HEK293T (cell line): ENCODE data around the gene FNDC5.

Experiments
- CTCF ChIA-PET: fragments of 350-600 bp; formaldehyde crosslinking; extraction: SDS; loops from one replicate; lab custom pipeline; 2021; ENCODE audit warnings: antibody characterized with exemption, inconsistent platforms; lab: Yijun Ruan, JAX
- POLR2A ChIA-PET: fragments of 350-600 bp; formaldehyde crosslinking; extraction: SDS; loops from one replicate; lab custom pipeline; 2020; ENCODE audit warnings: antibody characterized with exemption, inconsistent platforms; lab: Yijun Ruan, JAX
- DNase-seq: peaks from one replicate; pipeline ENCODE4 v3.0.0; 2012; ENCODE audit warnings: mixed read lengths; ENCODE audit errors: extremely low spot score
- ARNT ChIP-seq: fragments of 450-650 bp; IDR thresholded peaks from 2 replicates; pipeline ENCODE4 v1.6.1; 2017; ENCODE audit warnings: mild to moderate bottlenecking
- BHLHE40 ChIP-seq: fragments of 450-650 bp; IDR thresholded peaks from 2 replicates; pipeline ENCODE4 v1.6.1; 2016; ENCODE audit warnings: mild to moderate bottlenecking, moderate library complexity, borderline replicate concordance
- CTBP1 ChIP-seq: fragments of 450-650 bp; IDR thresholded peaks from 2 replicates; pipeline ENCODE4 v1.6.1; 2016; ENCODE audit warnings: borderline replicate concordance
- ELF4 ChIP-seq: fragments of 450-650 bp; IDR thresholded peaks from 2 replicates; pipeline ENCODE4 v1.6.1; 2017; ENCODE audit warnings: antibody characterized with exemption
- FOXA1 ChIP-seq: fragments of 450-650 bp; IDR thresholded peaks from 2 replicates; pipeline ENCODE4 v1.6.1; 2016; ENCODE audit warnings: mild to moderate bottlenecking
- FOXK2 ChIP-seq: fragments of 450-650 bp; IDR thresholded peaks from 2 replicates; pipeline ENCODE4 v1.6.1; 2016; ENCODE audit warnings: mild to moderate bottlenecking
- FOXM1 ChIP-seq: fragments of 450-650 bp; IDR thresholded peaks from 2 replicates; pipeline ENCODE4 v1.6.1; 2017; ENCODE audit warnings: mild to moderate bottlenecking, borderline replicate concordance
- HDGF ChIP-seq: fragments of 450-650 bp; IDR thresholded peaks from 2 replicates; pipeline ENCODE4 v1.6.1; 2017; ENCODE audit warnings: antibody characterized with exemption, borderline replicate concordance
- L3MBTL2 ChIP-seq: fragments of 450-650 bp; conservative IDR thresholded peaks from 2 replicates; pipeline ENCODE4 v1.6.1; 2016; ENCODE audit warnings: mild to moderate bottlenecking
- LEF1 ChIP-seq: fragments of 450-650 bp; IDR thresholded peaks from 2 replicates; pipeline ENCODE4 v1.6.1; 2017; ENCODE audit warnings: mild to moderate bottlenecking, borderline replicate concordance
- NFRKB ChIP-seq: fragments of 450-650 bp; IDR thresholded peaks from 2 replicates; pipeline ENCODE4 v1.6.1; 2016; ENCODE audit warnings: mild to moderate bottlenecking, moderate library complexity
- SP1 ChIP-seq: fragments of 450-650 bp; IDR thresholded peaks from 2 replicates; pipeline ENCODE4 v1.6.1; 2017
- SUZ12 ChIP-seq: fragments of 450-650 bp; IDR thresholded peaks from 2 replicates; pipeline ENCODE4 v1.6.1; 2016; ENCODE audit warnings: mild to moderate bottlenecking
- TARDBP ChIP-seq: fragments of 450-650 bp; IDR thresholded peaks from 2 replicates; pipeline ENCODE4 v1.6.1; 2016
- ZNF384 ChIP-seq: fragments of 450-650 bp; IDR thresholded peaks from 2 replicates; pipeline ENCODE4 v1.6.1; 2016
- TF ChIP-seq, protein P1 (sequence below): fragments of 450-650 bp; IDR thresholded peaks from 2 replicates; pipeline ENCODE4 v1.6.1; 2016

Gene FNDC5

GRCh38 chr1:32899586-32900296, 29.0 kb upstream of the FNDC5 start:
- TF ChIP-seq FOXM1 (no peak), FOXK2 (no peak), ZNF384 (no peak), CTBP1 (no peak), FOXA1 (no peak), SUZ12 (no peak), TARDBP (no peak), HDGF (no peak), SP1 (no peak), LEF1 (no peak), ARNT (no peak), L3MBTL2 (no peak), ELF4 (no peak), BHLHE40 (no peak), NFRKB (no peak)
- TF ChIP-seq, protein P1, sequence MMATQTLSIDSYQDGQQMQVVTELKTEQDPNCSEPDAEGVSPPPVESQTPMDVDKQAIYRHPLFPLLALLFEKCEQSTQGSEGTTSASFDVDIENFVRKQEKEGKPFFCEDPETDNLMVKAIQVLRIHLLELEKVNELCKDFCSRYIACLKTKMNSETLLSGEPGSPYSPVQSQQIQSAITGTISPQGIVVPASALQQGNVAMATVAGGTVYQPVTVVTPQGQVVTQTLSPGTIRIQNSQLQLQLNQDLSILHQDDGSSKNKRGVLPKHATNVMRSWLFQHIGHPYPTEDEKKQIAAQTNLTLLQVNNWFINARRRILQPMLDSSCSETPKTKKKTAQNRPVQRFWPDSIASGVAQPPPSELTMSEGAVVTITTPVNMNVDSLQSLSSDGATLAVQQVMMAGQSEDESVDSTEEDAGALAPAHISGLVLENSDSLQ = no peak
- CTCF ChIA-PET = no interaction called here
- no peak for DNase-seq
- POLR2A ChIA-PET = interaction anchor here (1.0 kb wide), 1 partner anchor 25 kb away, joined by 3 read pairs; no protein-coding TSS in a partner anchor

GRCh38 chr1:32898958-32899357, 28.2 kb upstream of the FNDC5 start:
- CTCF ChIA-PET = no interaction called here
- no peak for DNase-seq
- TF ChIP-seq FOXM1 (no peak), TARDBP (no peak), ELF4 (no peak), L3MBTL2 (no peak), HDGF (no peak), ZNF384 (no peak), CTBP1 (no peak), LEF1 (no peak)
- POLR2A ChIA-PET = no interaction called here

- DNase-seq = no peak
- ChIA-PET CTCF (interaction anchor here (0.7 kb wide), 1 partner anchor 11 kb away, joined by 3 read pairs; no protein-coding TSS in a partner anchor), POLR2A (no interaction called here)
- no peak for TF ChIP-seq HDGF
- no peak for TF ChIP-seq TARDBP
- no peak for TF ChIP-seq FOXK2
- TF ChIP-seq ARNT = no peak
- TF ChIP-seq SP1 = no peak
- no peak for TF ChIP-seq L3MBTL2
- no peak for TF ChIP-seq FOXA1
- TF ChIP-seq BHLHE40 = no peak
- TF ChIP-seq SUZ12 = no peak
- TF ChIP-seq LEF1 = no peak
- no peak for TF ChIP-seq FOXM1
- TF ChIP-seq ZNF384 = no peak
- TF ChIP-seq NFRKB = no peak
- TF ChIP-seq CTBP1 = no peak
- no peak for TF ChIP-seq ELF4
- TF ChIP-seq, protein P1 = no peak
These were observed 27.3 kb upstream of the FNDC5 start for GRCh38 chr1:32898056-32898455.

DNA sequence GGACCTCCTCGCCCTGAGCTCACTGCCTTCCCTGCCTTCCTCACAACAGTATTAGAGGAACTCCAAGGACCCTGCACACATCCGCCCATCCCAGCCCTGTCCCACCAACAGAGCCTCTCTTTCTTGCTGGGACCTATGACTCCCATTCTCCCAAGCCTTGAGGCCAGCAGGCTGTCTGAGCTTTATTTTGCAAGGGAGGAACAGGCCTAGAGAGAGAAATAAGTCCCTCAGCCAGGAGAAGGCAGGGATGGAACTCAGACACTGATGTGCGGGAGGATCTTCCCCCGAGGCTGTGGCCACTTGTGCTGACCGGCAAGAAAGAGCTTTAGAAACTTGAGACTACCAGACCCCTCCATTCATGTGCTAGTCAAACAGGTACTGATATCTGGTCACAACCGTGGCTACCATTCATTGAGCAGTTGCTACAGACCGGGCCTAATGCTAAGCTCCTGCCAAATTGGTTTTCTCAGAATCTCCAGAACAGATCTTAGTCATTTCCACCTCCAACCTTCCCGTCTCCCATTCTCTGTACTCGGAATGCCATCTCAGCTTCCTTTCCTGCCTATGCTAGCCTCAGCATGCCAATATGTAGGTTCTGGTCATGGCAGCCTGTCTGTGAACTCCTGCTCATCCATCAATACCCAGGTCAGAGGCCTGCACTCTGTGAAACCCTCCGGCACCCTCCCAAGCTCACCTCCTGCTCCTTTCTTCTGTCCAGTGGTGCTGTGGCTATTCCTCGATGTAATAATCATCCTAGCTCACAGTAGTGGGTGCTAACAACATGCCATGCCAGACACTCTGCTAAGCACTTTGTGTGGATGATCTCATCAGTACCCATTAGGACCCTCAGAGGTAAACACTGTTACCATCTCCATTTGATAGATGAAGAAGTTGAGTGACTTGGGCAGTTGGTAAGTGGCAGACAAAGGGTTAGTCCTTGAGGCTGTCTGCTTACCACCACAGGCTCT, 26.7 kb upstream of the FNDC5 start:
- ChIA-PET CTCF (interaction anchor here (0.7 to 1.3 kb wide), 2 partner anchors 10 to 11 kb away, joined by 3 read pairs; no protein-coding TSS in a partner anchor), POLR2A (interaction anchor here (1.1 kb wide), 1 partner anchor 67 kb away, joined by 3 read pairs; the partner anchor contains the start of gene RNF19B)
- no peak for DNase-seq
- TF ChIP-seq, protein P1 = no peak
- TF ChIP-seq ZNF384 (no peak), FOXM1 (no peak), ARNT (no peak), BHLHE40 (no peak), LEF1 (no peak), SP1 (no peak), SUZ12 (no peak), ELF4 (no peak), HDGF (no peak), TARDBP (no peak), FOXA1 (no peak), NFRKB (no peak), L3MBTL2 (no peak), FOXK2 (no peak), CTBP1 (no peak)

DNA sequence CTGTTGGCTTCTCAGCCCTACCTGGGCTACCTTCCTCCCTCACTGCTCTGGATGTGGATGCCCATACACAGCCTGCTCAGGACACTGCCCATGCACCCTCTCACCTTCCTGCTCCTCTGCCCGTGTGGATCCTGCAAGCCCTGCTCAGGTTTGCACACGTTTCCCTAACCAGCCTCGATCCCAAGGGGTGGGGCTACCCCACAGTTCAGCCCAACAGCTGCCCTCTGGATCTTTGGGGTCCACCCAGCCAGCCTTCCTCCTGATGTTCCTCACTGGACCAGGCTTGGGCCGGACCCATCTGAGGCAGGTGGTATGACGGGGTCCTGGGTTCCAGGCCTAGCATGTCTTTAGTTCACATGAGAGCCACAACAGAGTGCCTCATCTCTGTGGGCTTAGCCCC, 25.7 kb upstream of the FNDC5 start:
- POLR2A ChIA-PET = interaction anchor here (1.1 kb wide), 1 partner anchor 68 kb away, joined by 3 read pairs; the partner anchor contains the start of gene RNF19B
- TF ChIP-seq, protein P1 = no peak
- no peak for TF ChIP-seq FOXM1
- TF ChIP-seq SP1 = no peak
- TF ChIP-seq FOXK2 = no peak
- TF ChIP-seq ARNT = no peak
- TF ChIP-seq LEF1 = no peak
- CTCF ChIA-PET = interaction anchor here (1.3 kb wide), 1 partner anchor 10 kb away, joined by 3 read pairs; no protein-coding TSS in a partner anchor
- DNase-seq = no peak
